IMR-90 (cell line): Measurements from ENCODE around the gene MB21D2. TPM values are rescaled to one million over a fixed set of nuclear protein-coding genes. Genes with fewer than 3 reads are reported as not detected.

Experiments
- ATAC-seq: fragments of 200-7000 bp; cut with Tn5 transposase; 2 replicates; pipeline ENCODE4 v1.9.1; 2020; ENCODE audit warnings: low read depth, mild to moderate bottlenecking, moderate library complexity
- BruUV-seq: library from RNA; stranded (reverse); fragments of 400-500 nt; replicated peaks from 2 replicates; lab custom pipeline; 2021; lab: Mats Ljungman, UMichigan
- CTCF ChIA-PET: fragments of 300-600 bp; formaldehyde crosslinking; extraction: SDS; loops from one replicate; lab custom pipeline; 2021; ENCODE audit warnings: antibody characterized with exemption; lab: Yijun Ruan, JAX
- POLR2A ChIA-PET: fragments of 300-600 bp; sonication (Branson Sonifier 250); formaldehyde crosslinking; loops from one replicate; lab custom pipeline; 2022; ENCODE audit warnings: antibody characterized with exemption; ENCODE audit not compliant: unreplicated experiment; lab: Charles Lee
- DNase-seq: peaks from one replicate; pipeline ENCODE4 v3.0.0; 2013
- H2AFZ ChIP-seq: replicated peaks from 2 replicates; pipeline ENCODE3; 2013; ENCODE audit warnings: low read length, mild to moderate bottlenecking; ENCODE audit not compliant: poor library complexity
- H2AK5ac ChIP-seq: 2 replicates; pipeline ENCODE4 v1.6.1; 2013; ENCODE audit warnings: low read depth, low read length, inconsistent platforms
- H2AK9ac ChIP-seq: replicated peaks from 2 replicates; pipeline ENCODE3; 2013; ENCODE audit warnings: mild to moderate bottlenecking, low read depth, low read length, moderate library complexity; ENCODE audit not compliant: poor library complexity
- H2BK120ac ChIP-seq: 2 replicates; pipeline ENCODE4 v1.6.1; 2013; ENCODE audit warnings: low read depth, low read length, inconsistent platforms
- H2BK15ac ChIP-seq: 3 replicates; pipeline ENCODE4 v1.6.1; 2013; ENCODE audit warnings: low read depth, low read length, inconsistent platforms
- H2BK20ac ChIP-seq: 2 replicates; pipeline ENCODE4 v1.6.1; 2013; ENCODE audit warnings: low read depth, mild to moderate bottlenecking, inconsistent platforms, low read length, moderate library complexity
- H2BK5ac ChIP-seq: 2 replicates; pipeline ENCODE4 v1.6.1; 2013; ENCODE audit warnings: mild to moderate bottlenecking, low read depth, low read length, inconsistent platforms; ENCODE audit not compliant: poor library complexity, severe bottlenecking
- H3K14ac ChIP-seq: replicated peaks from 2 replicates; pipeline ENCODE4 v1.6.1; 2013; ENCODE audit warnings: low read depth, low read length, inconsistent platforms
- H3K18ac ChIP-seq: 2 replicates; pipeline ENCODE4 v1.6.1; 2013; ENCODE audit warnings: low read depth, low read length, control low read depth
- H3K23ac ChIP-seq: 2 replicates; pipeline ENCODE4 v1.6.1; 2013; ENCODE audit warnings: low read depth, low read length, inconsistent platforms
- H3K27ac ChIP-seq: 2 replicates; pipeline ENCODE4 v1.5.1; 2013; ENCODE audit warnings: mild to moderate bottlenecking, control low read depth, low read length; ENCODE audit not compliant: insufficient read depth
- H3K27me3 ChIP-seq: 2 replicates; pipeline ENCODE4 v1.6.1; 2013; ENCODE audit warnings: low read length; ENCODE audit not compliant: control insufficient read depth, insufficient read depth
- H3K36me3 ChIP-seq: 2 replicates; pipeline ENCODE4 v1.6.1; 2013; ENCODE audit warnings: low read length, mixed read lengths; ENCODE audit not compliant: control insufficient read depth, insufficient read depth
- H3K4ac ChIP-seq: 2 replicates; pipeline ENCODE4 v1.6.1; 2013; ENCODE audit warnings: low read depth, low read length, inconsistent platforms
- H3K4me1 ChIP-seq: 2 replicates; pipeline ENCODE4 v1.6.1; 2013; ENCODE audit warnings: low read length, mixed read lengths; ENCODE audit not compliant: control insufficient read depth, insufficient read depth
- H3K4me2 ChIP-seq: 2 replicates; pipeline ENCODE4 v1.6.1; 2013; ENCODE audit warnings: low read depth, mild to moderate bottlenecking, control low read depth, low read length, moderate library complexity
- H3K4me3 ChIP-seq: 2 replicates; pipeline ENCODE4 v1.5.1; 2013; ENCODE audit warnings: low read depth, mild to moderate bottlenecking, control low read depth, low read length, moderate library complexity; ENCODE audit not compliant: insufficient read depth
- H3K56ac ChIP-seq: 2 replicates; pipeline ENCODE4 v1.6.1; 2013; ENCODE audit warnings: low read length, inconsistent platforms; ENCODE audit not compliant: insufficient read depth; ENCODE audit errors: extremely low read depth
- H3K79me1 ChIP-seq, 2 experiments: 2 replicates each; pipeline ENCODE4 v1.6.1; 2013; ENCODE audit warnings: low read length in 2 of 2, inconsistent platforms in 1 of 2, low read depth in 1 of 2
- H3K9ac ChIP-seq: 2 replicates; pipeline ENCODE4 v1.6.1; 2013; ENCODE audit warnings: low read depth, low read length, control low read depth
- H3K9me1 ChIP-seq: 2 replicates; pipeline ENCODE4 v1.6.1; 2013; ENCODE audit warnings: low read length, inconsistent platforms; ENCODE audit not compliant: insufficient read depth
- H3K9me3 ChIP-seq: 2 replicates; pipeline ENCODE4 v1.6.1; 2013; ENCODE audit warnings: low read length; ENCODE audit not compliant: control insufficient read depth, insufficient read depth
- H4K20me1 ChIP-seq: 2 replicates; pipeline ENCODE4 v1.6.1; 2013; ENCODE audit warnings: low read length, inconsistent platforms; ENCODE audit not compliant: insufficient read depth
- H4K5ac ChIP-seq: 2 replicates; pipeline ENCODE4 v1.6.1; 2013; ENCODE audit warnings: mild to moderate bottlenecking, low read depth, low read length, control low read depth
- H4K8ac ChIP-seq, 2 experiments: 2 replicates each; pipeline ENCODE4 v1.6.1; 2013; ENCODE audit warnings: low read depth in 2 of 2, low read length in 2 of 2, control low read depth in 1 of 2, inconsistent platforms in 1 of 2
- H4K91ac ChIP-seq: 2 replicates; pipeline ENCODE4 v1.6.1; 2013; ENCODE audit warnings: low read depth, low read length, inconsistent platforms; ENCODE audit not compliant: insufficient read depth
- BHLHE40 ChIP-seq: fragments of 150-350 bp; IDR thresholded peaks from 2 replicates; pipeline ENCODE4 v1.6.1; 2016; ENCODE audit warnings: mild to moderate bottlenecking, low read depth, low read length
- CHD1 ChIP-seq: IDR thresholded peaks from 2 replicates; pipeline ENCODE4 v1.6.1; 2012; ENCODE audit warnings: low read depth, low read length, improper control_type of control experiment
- CTCF ChIP-seq: conservative IDR thresholded peaks from 2 replicates; pipeline ENCODE4 v1.5.1; 2012; ENCODE audit warnings: mild to moderate bottlenecking, low read depth, low read length, improper control_type of control experiment
- ELK1 ChIP-seq: fragments of 150-350 bp; IDR thresholded peaks from 2 replicates; pipeline ENCODE4 v1.6.1; 2016; ENCODE audit warnings: low read depth, mild to moderate bottlenecking, low read length, moderate library complexity, borderline replicate concordance
- FOS ChIP-seq: fragments of 150-350 bp; IDR thresholded peaks from 2 replicates; pipeline ENCODE4 v1.6.1; 2016; ENCODE audit warnings: low read depth, low read length
- MAFK ChIP-seq: IDR thresholded peaks from 2 replicates; pipeline ENCODE4 v1.6.1; 2012; ENCODE audit warnings: low read depth, low read length, improper control_type of control experiment
- MAZ ChIP-seq: IDR thresholded peaks from 2 replicates; pipeline ENCODE4 v1.6.1; 2012; ENCODE audit warnings: low read depth, mild to moderate bottlenecking, low read length, improper control_type of control experiment, moderate library complexity, borderline replicate concordance
- MXI1 ChIP-seq: IDR thresholded peaks from 2 replicates; pipeline ENCODE4 v1.6.1; 2012; ENCODE audit warnings: low read depth, mild to moderate bottlenecking, low read length, moderate library complexity, borderline replicate concordance
- NFE2L2 ChIP-seq: fragments of 150-350 bp; IDR thresholded peaks from 2 replicates; pipeline ENCODE4 v1.6.1; 2016; ENCODE audit warnings: low read depth, mild to moderate bottlenecking, low read length
- POLR2A ChIP-seq: IDR thresholded peaks from 2 replicates; pipeline ENCODE4 v1.6.1; 2012; ENCODE audit warnings: mild to moderate bottlenecking, low read depth, low read length
- RAD21 ChIP-seq: IDR thresholded peaks from 2 replicates; pipeline ENCODE4 v1.6.1; 2012; ENCODE audit warnings: low read length, improper control_type of control experiment
- RCOR1 ChIP-seq: IDR thresholded peaks from 2 replicates; pipeline ENCODE4 v1.6.1; 2012; ENCODE audit warnings: mild to moderate bottlenecking, low read length, improper control_type of control experiment; ENCODE audit not compliant: insufficient replicate concordance
- RFX5 ChIP-seq: IDR thresholded peaks from 2 replicates; pipeline ENCODE4 v1.8.0; 2012; ENCODE audit warnings: low read depth, mild to moderate bottlenecking, low read length, moderate library complexity
- SMC3 ChIP-seq: fragments of 150-350 bp; IDR thresholded peaks from 2 replicates; pipeline ENCODE4 v1.6.1; 2016; ENCODE audit warnings: low read depth, mild to moderate bottlenecking, antibody characterized with exemption, low read length, moderate library complexity
- USF2 ChIP-seq: fragments of 150-350 bp; IDR thresholded peaks from 2 replicates; pipeline ENCODE4 v1.6.1; 2017; ENCODE audit warnings: mild to moderate bottlenecking, antibody characterized with exemption, low read length, low read depth
- WGBS, 2 experiments: methylation state at CpG; one replicate each; pipeline versions ENCODE4 v1.1.5 to v1.1.7; 2013; ENCODE audit warnings: missing lambda C conversion rate in 2 of 2; ENCODE audit not compliant: insufficient read length in 1 of 2; ENCODE audit errors: extremely low coverage in 2 of 2; 5-methylcytosine and 5-hydroxymethylcytosine counted together
- dilution Hi-C: fragments of 300-500 bp; cut with HindIII; formaldehyde crosslinking; loops from one replicate; pipeline ENCODE4 v1.14.3; 2018; ENCODE audit warnings: low sequenced_read_pairs; ENCODE audit not compliant: unreplicated experiment
- in situ Hi-C: fragments of 300-500 bp; cut with MboI; formaldehyde crosslinking; loops from 3 replicates; pipeline ENCODE4 v1.14.3; 2019; ENCODE audit warnings: low sequenced_read_pairs, inconsistent platforms, mixed read lengths
- intact Hi-C: fragments of 100-400 bp; cut with micrococcal nuclease; formaldehyde crosslinking; loops from 2 replicates; pipeline ENCODE4 v1.10.0; 2022
- polyA plus RNA-seq, 3 experiments: library from polyadenylated mRNA; depleted of rRNA; stranded (reverse); fragments of >200 nt; gene quantifications; 2 replicates each; pipeline ENCODE4 v1.2.3, GENCODE V29; 2012; ENCODE audit warnings: low replicate concordance in 1 of 3
- total RNA-seq: library from RNA; depleted of rRNA; stranded (reverse); fragments of >200 nt; gene quantifications from 2 replicates; pipeline ENCODE4 v1.2.3, GENCODE V29; 2012

MB21D2 gene
- total and polyA plus RNA-seq, 2 of the 4 experiments (the other 2 are of a cell fraction): 13.6 to 44.8 TPM

- no peak overlapping the region for H3K14ac ChIP-seq
- H3K4ac ChIP-seq: no peak overlapping the region
- no peak overlapping the region for H3K9ac ChIP-seq
- H4K20me1 ChIP-seq: no peaks in the 10 kb centered on the region
- no peak for TF ChIP-seq SMC3
- TF ChIP-seq MAFK: no peak
- TF ChIP-seq MXI1: no peak
- no peak for TF ChIP-seq ELK1
- TF ChIP-seq RCOR1: no peak
- TF ChIP-seq USF2: no peak
- TF ChIP-seq RFX5: no peak
- no peak for TF ChIP-seq CHD1
- TF ChIP-seq MAZ: no peak
- no peak for TF ChIP-seq FOS
- no peak for TF ChIP-seq RAD21
- no peak for TF ChIP-seq POLR2A
- TF ChIP-seq NFE2L2: no peak
- TF ChIP-seq BHLHE40: no peak
- no peak for TF ChIP-seq CTCF
- H2AK5ac ChIP-seq: no peak overlapping the region
- H3K4me3 ChIP-seq: no peak overlapping the region
- H3K4me1 ChIP-seq: peaks cover 5% of the 10 kb centered on the region
- H3K27me3 ChIP-seq: no peaks in the 10 kb centered on the region
- H2AK9ac ChIP-seq: no peak overlapping the region
- H3K18ac ChIP-seq: no peak overlapping the region
- no peak overlapping the region for H3K23ac ChIP-seq
- DNase-seq (no peak), ATAC-seq (no peak)
- intact Hi-C loops (no loop called here), dilution Hi-C loops (no loop called here), in situ Hi-C loops (no loop called here)
- no peak overlapping the region for H2BK20ac ChIP-seq
- H4K8ac ChIP-seq: no peak overlapping the region
- no peaks in the 10 kb centered on the region for H3K9me3 ChIP-seq
- no peak overlapping the region for H4K91ac ChIP-seq
- no peak overlapping the region for H2BK120ac ChIP-seq
- no peak overlapping the region for H3K4me2 ChIP-seq
- H2BK15ac ChIP-seq: no peak overlapping the region
- H3K79me1 ChIP-seq: no peaks in the 10 kb centered on the region
- no peak overlapping the region for H2BK5ac ChIP-seq
- no peaks in the 10 kb centered on the region for H3K36me3 ChIP-seq
- H3K56ac ChIP-seq: no peak overlapping the region
- no peak overlapping the region for H3K27ac ChIP-seq
- WGBS, 2 experiments: no CpG with 5 or more reads among the region's 9 CpGs
- no TSS peak for BruUV-seq
- ChIA-PET POLR2A (no interaction called here), CTCF (interaction anchor here (0.9 kb wide), 1 partner anchor 117 kb away, joined by 3 read pairs; no protein-coding TSS in a partner anchor)
- H4K5ac ChIP-seq: no peak overlapping the region
- no peak overlapping the region for H2AFZ ChIP-seq
- H3K9me1 ChIP-seq: 0 out of 2 replicates have a peak, but pooled peaks cover under 1% of the 10 kb centered on the region
Measured at GRCh38 chr3:192929755-192930547, 12.3 kb upstream of the MB21D2 start.
